K562 (cell line): Measurements from ENCODE around the gene SLC13A4. TPM values are rescaled to one million over a fixed set of nuclear protein-coding genes. Genes with fewer than 3 reads are reported as not detected.
A peak's percentile ranks its signal among the peaks of the same experiment; 100 is the strongest.

Source experiments
- KDM5B ChIP-seq: fragments of 200-600 bp; sonication (generic); IDR thresholded peaks from 2 replicates; pipeline ENCODE4 v1.6.1; 2012; ENCODE audit warnings: low read depth, mild to moderate bottlenecking, moderate library complexity, low read length, control low read depth, inconsistent platforms; ENCODE audit not compliant: insufficient replicate concordance
- MLLT1 ChIP-seq, 2 experiments: fragments of 450-650 bp; IDR thresholded peaks; 2 replicates each; pipeline ENCODE4 v1.6.1; 2016
- RBFOX2 ChIP-seq: fragments of 200-400 bp; formaldehyde crosslinking; IDR thresholded peaks from 2 replicates; pipeline ENCODE4 v1.6.1; 2017; ENCODE audit warnings: low read depth, mild to moderate bottlenecking, low read length, moderate library complexity
- TRIM24 ChIP-seq, 2 experiments: fragments of 450-650 bp; IDR thresholded peaks; 2 replicates each; pipeline ENCODE4 v1.6.1; 2016
- ZBTB5 ChIP-seq: fragments of 450-650 bp; IDR thresholded peaks from 2 replicates; pipeline ENCODE4 v1.6.1; 2017; ENCODE audit warnings: antibody characterized with exemption
- polyA plus RNA-seq, 8 experiments: library from polyadenylated mRNA; depleted of rRNA in 4 of 8; stranded (reverse) in 5 of 8; unstranded in 3 of 8; fragments of >200 nt; fragmentation: Nextera tagmentation in 2 of 8; fragmentation: Illumina TruSeq in 1 of 8; extraction: Ambion mirVana in 2 of 8; extraction: Trizol in 1 of 8; gene quantifications; 2 replicates each; pipeline versions ENCODE4 v1.2.1 to v1.2.3, GENCODE V29; 2011 to 2014; ENCODE audit warnings: inconsistent platforms in 1 of 8, missing spikeins in 1 of 8
- total RNA-seq, 7 experiments: library from RNA; depleted of rRNA in 6 of 7; stranded (reverse); fragments of >200 nt in 6 of 7; fragmentation: Illumina TruSeq in 2 of 7; extraction: Trizol in 2 of 7; gene quantifications; 2 replicates each; pipeline versions ENCODE4 v1.2.1 to v1.2.3, GENCODE V29; 2011 to 2021; ENCODE audit warnings: low replicate concordance in 1 of 7
- TF ChIP-seq, protein P1 (sequence below): fragments of 450-650 bp; IDR thresholded peaks from 2 replicates; pipeline ENCODE4 v1.6.1; 2016; ENCODE audit warnings: borderline replicate concordance
- TF ChIP-seq, protein P2 (sequence below): fragments of 450-650 bp; formaldehyde crosslinking; IDR thresholded peaks from 2 replicates; pipeline ENCODE4 v1.4.0; 2022; ENCODE audit warnings: missing genetic modification characterization

The SLC13A4 gene
- total and polyA plus RNA-seq, 9 of the 15 experiments (the other 6 are each of a cell fraction or from before 2014, with no cell fraction given) = 0.11 to 1.0 (median 0.36) TPM

DNA sequence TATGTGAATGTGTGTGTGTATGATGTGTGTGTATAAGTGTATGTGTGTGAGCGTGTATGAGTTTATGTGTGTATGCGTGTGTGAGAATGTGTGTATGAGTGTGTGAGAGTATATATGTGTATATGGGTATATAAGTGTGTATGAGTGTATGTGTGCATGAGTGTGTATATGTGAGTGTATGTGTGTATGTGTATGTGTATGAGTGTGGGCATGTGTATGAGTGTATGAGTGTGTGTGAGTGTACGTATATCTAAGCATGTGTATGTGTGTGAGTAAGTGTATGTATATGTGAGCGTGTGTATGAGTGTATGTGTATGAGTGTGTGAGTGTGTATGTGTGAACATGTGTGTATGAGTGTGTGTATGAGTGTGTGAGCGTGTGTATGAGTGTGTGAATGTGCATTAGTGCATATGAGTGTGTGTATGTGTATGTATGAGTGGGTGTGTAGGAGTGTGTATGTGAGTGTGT, 12.9 kb downstream of the SLC13A4 start (continued):
- 0 out of 2 replicates have a peak, but pooled peaks have one; percentile 19 for TF ChIP-seq ZBTB5
- TF ChIP-seq RBFOX2 = no peak
- TF ChIP-seq, protein P1, sequence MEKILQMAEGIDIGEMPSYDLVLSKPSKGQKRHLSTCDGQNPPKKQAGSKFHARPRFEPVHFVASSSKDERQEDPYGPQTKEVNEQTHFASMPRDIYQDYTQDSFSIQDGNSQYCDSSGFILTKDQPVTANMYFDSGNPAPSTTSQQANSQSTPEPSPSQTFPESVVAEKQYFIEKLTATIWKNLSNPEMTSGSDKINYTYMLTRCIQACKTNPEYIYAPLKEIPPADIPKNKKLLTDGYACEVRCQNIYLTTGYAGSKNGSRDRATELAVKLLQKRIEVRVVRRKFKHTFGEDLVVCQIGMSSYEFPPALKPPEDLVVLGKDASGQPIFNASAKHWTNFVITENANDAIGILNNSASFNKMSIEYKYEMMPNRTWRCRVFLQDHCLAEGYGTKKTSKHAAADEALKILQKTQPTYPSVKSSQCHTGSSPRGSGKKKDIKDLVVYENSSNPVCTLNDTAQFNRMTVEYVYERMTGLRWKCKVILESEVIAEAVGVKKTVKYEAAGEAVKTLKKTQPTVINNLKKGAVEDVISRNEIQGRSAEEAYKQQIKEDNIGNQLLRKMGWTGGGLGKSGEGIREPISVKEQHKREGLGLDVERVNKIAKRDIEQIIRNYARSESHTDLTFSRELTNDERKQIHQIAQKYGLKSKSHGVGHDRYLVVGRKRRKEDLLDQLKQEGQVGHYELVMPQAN = peak; percentile 61; the same call in 1 of the 2 replicates
- TF ChIP-seq TRIM24 (IDR thresholded peaks at IDR 0.05) = peak in 1 of 2 experiments; percentile 27; a peak in 1 of 4 replicates
- TF ChIP-seq MLLT1 (IDR thresholded peaks at IDR 0.05) = peak; percentile 56 to 65; a peak in 2 of 4 replicates
- TF ChIP-seq, protein P2, sequence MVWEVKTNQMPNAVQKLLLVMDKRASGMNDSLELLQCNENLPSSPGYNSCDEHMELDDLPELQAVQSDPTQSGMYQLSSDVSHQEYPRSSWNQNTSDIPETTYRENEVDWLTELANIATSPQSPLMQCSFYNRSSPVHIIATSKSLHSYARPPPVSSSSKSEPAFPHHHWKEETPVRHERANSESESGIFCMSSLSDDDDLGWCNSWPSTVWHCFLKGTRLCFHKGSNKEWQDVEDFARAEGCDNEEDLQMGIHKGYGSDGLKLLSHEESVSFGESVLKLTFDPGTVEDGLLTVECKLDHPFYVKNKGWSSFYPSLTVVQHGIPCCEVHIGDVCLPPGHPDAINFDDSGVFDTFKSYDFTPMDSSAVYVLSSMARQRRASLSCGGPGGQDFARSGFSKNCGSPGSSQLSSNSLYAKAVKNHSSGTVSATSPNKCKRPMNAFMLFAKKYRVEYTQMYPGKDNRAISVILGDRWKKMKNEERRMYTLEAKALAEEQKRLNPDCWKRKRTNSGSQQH (CRISPR knock-in tag) = peak; percentile 56; the same call in 1 of the 2 replicates
- TF ChIP-seq KDM5B = no peak
